Measurements from ENCODE around the gene RUNX1. TPM values are rescaled to one million over a fixed set of nuclear protein-coding genes. Genes with fewer than 3 reads are reported as not detected.

Gene RUNX1
- total RNA-seq, 2 donors from 2014 or later = 3.8 to 7.6 TPM

DNA sequence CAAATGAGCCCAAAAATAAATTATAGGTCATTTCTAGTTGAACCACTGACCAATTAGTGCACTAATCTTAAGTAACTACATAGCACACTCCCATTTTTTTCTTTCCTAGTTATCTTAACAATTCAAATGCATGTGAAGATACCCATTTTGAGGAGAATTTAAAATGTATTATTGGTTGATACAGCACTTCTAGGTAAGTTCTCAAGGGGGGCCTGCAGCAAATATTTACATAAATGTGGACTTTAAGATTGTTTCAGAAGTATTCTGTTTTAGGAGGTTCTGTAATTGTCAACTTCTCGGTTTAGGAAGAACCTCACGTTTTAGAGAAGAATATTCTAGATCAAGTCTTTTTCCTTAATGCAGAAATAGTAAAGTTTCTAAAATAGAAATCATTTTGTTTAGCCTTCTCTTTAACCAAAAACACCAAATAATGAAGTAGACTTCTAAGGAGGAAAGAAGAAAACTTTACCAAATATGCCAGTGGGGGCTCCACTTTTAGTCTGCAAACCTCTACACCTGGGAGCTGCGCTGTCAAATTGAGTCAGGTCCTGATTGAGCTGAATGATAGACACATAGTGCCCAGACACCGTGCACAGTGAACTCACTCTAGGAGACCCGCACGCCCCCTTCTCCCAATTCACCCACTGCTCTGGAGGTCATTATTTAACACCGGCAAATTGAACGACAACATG is 144.4 kb downstream of the RUNX1 start:
- no peak overlapping the region for H3K4me3 ChIP-seq
- no peak overlapping the region for H3K27ac ChIP-seq
- no peaks in the 10 kb centered on the region for H3K36me3 ChIP-seq
- peaks cover 0 to 6% of the 10 kb centered on the region in 2 donors for H3K4me1 ChIP-seq
- no peak for DNase-seq (ENCODE audit: low spot score)
- TF ChIP-seq, protein P1, sequence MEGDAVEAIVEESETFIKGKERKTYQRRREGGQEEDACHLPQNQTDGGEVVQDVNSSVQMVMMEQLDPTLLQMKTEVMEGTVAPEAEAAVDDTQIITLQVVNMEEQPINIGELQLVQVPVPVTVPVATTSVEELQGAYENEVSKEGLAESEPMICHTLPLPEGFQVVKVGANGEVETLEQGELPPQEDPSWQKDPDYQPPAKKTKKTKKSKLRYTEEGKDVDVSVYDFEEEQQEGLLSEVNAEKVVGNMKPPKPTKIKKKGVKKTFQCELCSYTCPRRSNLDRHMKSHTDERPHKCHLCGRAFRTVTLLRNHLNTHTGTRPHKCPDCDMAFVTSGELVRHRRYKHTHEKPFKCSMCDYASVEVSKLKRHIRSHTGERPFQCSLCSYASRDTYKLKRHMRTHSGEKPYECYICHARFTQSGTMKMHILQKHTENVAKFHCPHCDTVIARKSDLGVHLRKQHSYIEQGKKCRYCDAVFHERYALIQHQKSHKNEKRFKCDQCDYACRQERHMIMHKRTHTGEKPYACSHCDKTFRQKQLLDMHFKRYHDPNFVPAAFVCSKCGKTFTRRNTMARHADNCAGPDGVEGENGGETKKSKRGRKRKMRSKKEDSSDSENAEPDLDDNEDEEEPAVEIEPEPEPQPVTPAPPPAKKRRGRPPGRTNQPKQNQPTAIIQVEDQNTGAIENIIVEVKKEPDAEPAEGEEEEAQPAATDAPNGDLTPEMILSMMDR (IDR thresholded peaks at IDR 0.05) = no peak
- H3K9me3 ChIP-seq = no peaks in the 10 kb centered on the region
- no peaks in the 10 kb centered on the region for H3K27me3 ChIP-seq

DNA sequence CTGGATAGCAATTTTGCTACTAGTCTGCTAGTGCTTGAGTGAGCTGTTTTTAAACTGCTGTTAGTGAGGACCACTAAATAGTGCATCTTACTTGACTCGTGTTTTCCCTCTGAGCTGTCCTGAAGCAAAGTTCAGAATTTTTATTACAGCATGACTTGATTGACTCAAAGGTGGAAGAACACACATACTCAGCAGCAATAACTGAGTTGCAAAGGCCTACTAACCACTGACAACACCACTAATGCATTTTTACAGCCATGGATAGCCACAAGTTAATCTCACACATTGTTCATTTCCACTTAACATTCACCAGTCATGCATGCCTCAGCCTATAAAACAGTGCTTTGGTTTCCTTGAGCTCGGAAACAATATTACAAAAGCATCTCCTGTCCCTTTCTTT is 148.7 kb downstream of the RUNX1 start:
- no peak for DNase-seq (ENCODE audit: low spot score)
- Histone ChIP-seq H3K9me3 (peaks cover 0 to 15% of the 10 kb centered on the region in 2 donors), H3K36me3 (no peaks in the 10 kb centered on the region), H3K27me3 (no peaks in the 10 kb centered on the region), H3K4me1 (no peaks in the 10 kb centered on the region), H3K4me3 (no peak overlapping the region), H3K27ac (no peak overlapping the region)
- TF ChIP-seq, protein P1 (IDR thresholded peaks at IDR 0.05) = no peak

DNA sequence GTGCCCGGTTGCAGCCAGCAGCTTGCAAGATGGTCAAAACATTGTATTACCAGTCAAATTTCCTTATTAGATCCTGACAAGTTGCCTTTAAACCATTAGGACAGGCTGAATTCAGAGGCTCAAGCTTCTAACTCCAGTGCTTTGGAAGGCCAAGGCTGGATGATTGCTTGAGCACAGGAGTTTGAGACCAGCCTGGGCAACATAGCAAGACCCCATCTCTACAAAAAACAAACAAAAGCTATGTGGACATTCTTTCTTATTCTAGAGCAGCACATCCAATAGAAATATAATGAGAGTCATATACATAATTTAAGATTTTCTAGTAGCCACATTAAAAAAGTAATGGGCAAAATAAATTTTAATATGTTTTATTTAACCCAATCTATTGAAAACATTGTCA is 149.3 kb downstream of the RUNX1 start:
- no peaks in the 10 kb centered on the region for H3K36me3 ChIP-seq

DNA sequence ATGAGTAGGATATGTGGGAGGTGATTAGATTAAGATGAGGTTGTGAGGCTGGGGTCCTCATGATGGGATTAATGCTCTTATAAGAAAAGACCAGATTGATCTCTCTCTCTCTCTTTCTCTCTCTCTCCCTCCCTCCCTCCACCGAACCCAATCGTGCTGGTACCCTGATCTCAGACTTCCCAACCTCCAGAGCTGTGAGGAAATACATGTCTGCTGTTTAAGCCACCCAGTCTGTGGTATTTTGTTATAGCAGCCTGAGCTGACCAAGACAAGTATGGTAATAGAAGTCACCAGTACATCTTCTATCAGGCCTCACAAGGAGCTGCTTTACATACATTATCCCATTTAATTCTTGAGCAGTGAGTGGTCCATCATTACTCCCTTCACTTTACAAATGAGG is 149.8 kb downstream of the RUNX1 start:
- TF ChIP-seq, protein P1 (IDR thresholded peaks at IDR 0.05) = no peak
- H3K4me3 ChIP-seq = no peak overlapping the region
- H3K9me3 ChIP-seq = peaks cover 0 to 15% of the 10 kb centered on the region in 2 donors
- no peak overlapping the region for H3K27ac ChIP-seq
- H3K27me3 ChIP-seq = no peaks in the 10 kb centered on the region
- H3K4me1 ChIP-seq = no peaks in the 10 kb centered on the region
- H3K36me3 ChIP-seq = no peaks in the 10 kb centered on the region
- no peak for DNase-seq (ENCODE audit: low spot score)

More for the DNA sequence above, 149.3 kb downstream of the RUNX1 start:
- H3K27me3 ChIP-seq = no peaks in the 10 kb centered on the region
- H3K27ac ChIP-seq = no peak overlapping the region
- no peak for DNase-seq (ENCODE audit: low spot score)
- H3K4me1 ChIP-seq = no peaks in the 10 kb centered on the region
- H3K4me3 ChIP-seq = no peak overlapping the region
- TF ChIP-seq, protein P1 (IDR thresholded peaks at IDR 0.05) = no peak
- H3K9me3 ChIP-seq = peaks cover 0 to 15% of the 10 kb centered on the region in 2 donors

DNA sequence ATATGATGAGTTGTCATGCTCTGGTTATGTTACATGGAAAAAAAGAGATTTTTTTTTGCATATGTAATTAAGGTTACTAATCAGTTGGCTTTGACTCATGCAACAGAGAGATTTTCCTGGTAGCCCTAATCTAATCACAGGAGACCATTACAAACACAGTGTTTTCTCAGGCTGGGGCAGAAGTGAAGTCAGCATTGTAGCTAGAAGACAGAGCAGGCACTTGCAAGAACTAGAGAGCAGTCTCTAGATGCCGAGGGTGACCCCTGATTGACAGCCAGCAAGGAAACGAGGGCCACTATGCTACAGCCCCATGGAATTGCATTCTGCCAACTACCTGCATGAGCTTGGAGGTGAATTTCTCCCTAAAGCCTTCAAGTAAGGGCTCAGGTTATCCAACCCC is 151.3 kb downstream of the RUNX1 start:
- DNase-seq (ENCODE audit: low spot score) = no peak
- H3K36me3 ChIP-seq = no peaks in the 10 kb centered on the region
- TF ChIP-seq, protein P1 (IDR thresholded peaks at IDR 0.05) = no peak
- peaks cover 0 to 3% of the 10 kb centered on the region in 2 donors for H3K27me3 ChIP-seq
- no peak overlapping the region for H3K27ac ChIP-seq
- H3K4me3 ChIP-seq = no peak overlapping the region
- peaks cover 0 to 15% of the 10 kb centered on the region in 2 donors for H3K9me3 ChIP-seq
- no peaks in the 10 kb centered on the region for H3K4me1 ChIP-seq

DNA sequence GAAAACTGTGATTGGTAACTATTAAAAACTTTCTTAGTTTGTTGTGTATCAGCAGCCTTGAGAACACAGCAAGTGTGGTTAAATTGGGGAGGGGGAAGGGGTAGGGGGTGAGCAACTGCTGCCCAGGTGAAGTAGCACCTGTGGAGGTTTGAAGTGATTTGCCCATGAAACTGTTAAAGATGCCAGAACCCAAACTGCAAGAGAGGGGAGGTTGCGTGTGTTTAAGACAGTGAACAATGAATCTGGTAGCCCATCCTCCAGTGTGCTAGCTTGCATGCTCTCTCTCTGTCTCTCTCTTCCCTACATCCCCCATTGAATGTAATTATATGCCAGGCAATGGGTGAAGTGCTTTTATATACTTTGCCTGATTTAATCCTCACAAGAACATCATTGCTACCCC is 154.7 kb downstream of the RUNX1 start:
- no peak for DNase-seq (ENCODE audit: low spot score)
- H3K27me3 ChIP-seq = peaks cover 6 to 17% of the 10 kb centered on the region in 2 donors
- H3K27ac ChIP-seq = no peak overlapping the region
- H3K4me1 ChIP-seq = peaks cover 0 to 13% of the 10 kb centered on the region in 2 donors
- TF ChIP-seq, protein P1 (IDR thresholded peaks at IDR 0.05) = no peak
- H3K4me3 ChIP-seq = no peak overlapping the region
- H3K36me3 ChIP-seq = no peaks in the 10 kb centered on the region
- peaks cover 0 to 15% of the 10 kb centered on the region in 2 donors for H3K9me3 ChIP-seq

All from right atrium auricular region (tissue), 2 donors.